DOHH2 (cell line): ENCODE results near the gene GTSE1.

ENCODE experiments used
- EZH2phosphoT487 ChIP-seq: fragments of 200-600 bp; sonication (generic); IDR thresholded peaks from 2 replicates; pipeline ENCODE4 v1.6.1; 2017; ENCODE audit warnings: borderline replicate concordance, mild to moderate bottlenecking, antibody characterized with exemption, low read length, moderate library complexity, mixed read lengths
- TF ChIP-seq, protein P1 (sequence below): fragments of 200-600 bp; sonication (generic); IDR thresholded peaks from one replicate; pipeline ENCODE4 v1.5.1; 2014; ENCODE audit warnings: antibody characterized with exemption, mild to moderate bottlenecking, low read depth, low read length; ENCODE audit not compliant: poor library complexity, severe bottlenecking

DNA sequence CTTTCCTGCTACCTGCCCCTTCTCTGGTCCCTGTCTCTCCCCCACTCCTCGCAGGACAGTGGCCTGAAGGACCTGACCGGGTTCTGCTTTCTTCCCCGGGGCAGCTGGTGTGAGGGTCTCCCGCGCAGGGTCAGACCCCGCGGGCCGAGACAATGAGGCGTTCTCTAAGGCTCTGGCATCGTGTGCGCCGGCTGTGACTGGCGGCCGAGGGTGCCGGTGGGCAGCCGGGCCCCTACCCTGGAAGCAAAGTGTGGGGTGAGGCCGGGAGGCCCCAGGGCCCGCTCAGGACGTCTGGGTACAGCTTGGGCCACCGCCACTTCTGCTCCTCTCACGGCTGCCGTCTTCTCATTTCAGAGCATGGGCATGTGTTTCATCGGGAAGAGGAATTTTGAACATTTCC, 55.1 kb downstream of the GTSE1 start:
- TF ChIP-seq, protein P1, sequence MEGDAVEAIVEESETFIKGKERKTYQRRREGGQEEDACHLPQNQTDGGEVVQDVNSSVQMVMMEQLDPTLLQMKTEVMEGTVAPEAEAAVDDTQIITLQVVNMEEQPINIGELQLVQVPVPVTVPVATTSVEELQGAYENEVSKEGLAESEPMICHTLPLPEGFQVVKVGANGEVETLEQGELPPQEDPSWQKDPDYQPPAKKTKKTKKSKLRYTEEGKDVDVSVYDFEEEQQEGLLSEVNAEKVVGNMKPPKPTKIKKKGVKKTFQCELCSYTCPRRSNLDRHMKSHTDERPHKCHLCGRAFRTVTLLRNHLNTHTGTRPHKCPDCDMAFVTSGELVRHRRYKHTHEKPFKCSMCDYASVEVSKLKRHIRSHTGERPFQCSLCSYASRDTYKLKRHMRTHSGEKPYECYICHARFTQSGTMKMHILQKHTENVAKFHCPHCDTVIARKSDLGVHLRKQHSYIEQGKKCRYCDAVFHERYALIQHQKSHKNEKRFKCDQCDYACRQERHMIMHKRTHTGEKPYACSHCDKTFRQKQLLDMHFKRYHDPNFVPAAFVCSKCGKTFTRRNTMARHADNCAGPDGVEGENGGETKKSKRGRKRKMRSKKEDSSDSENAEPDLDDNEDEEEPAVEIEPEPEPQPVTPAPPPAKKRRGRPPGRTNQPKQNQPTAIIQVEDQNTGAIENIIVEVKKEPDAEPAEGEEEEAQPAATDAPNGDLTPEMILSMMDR, result no peak
- no peak for TF ChIP-seq EZH2phosphoT487
